NCI-H345 treated with DMSO at 0.1 percent for 48 hours (cell line): ENCODE measurements around the gene DDX59.
A peak's percentile ranks its signal among the peaks of the same experiment; 100 is the strongest.

Source experiments
- DNase-seq: peaks from one replicate; lab custom pipeline; 2025; ENCODE audit not compliant: unreplicated experiment; lab: John Stamatoyannopoulos, UW

DDX59 gene

GRCh38 chr1:200669314-200670241, at the start of gene DDX59:
TSS of gene DDX59 (minus strand) at chr1:200669907. CDS start at chr1:200666740, 3,167 bp downstream.
- DNase-seq, result peak; percentile 83

DNA sequence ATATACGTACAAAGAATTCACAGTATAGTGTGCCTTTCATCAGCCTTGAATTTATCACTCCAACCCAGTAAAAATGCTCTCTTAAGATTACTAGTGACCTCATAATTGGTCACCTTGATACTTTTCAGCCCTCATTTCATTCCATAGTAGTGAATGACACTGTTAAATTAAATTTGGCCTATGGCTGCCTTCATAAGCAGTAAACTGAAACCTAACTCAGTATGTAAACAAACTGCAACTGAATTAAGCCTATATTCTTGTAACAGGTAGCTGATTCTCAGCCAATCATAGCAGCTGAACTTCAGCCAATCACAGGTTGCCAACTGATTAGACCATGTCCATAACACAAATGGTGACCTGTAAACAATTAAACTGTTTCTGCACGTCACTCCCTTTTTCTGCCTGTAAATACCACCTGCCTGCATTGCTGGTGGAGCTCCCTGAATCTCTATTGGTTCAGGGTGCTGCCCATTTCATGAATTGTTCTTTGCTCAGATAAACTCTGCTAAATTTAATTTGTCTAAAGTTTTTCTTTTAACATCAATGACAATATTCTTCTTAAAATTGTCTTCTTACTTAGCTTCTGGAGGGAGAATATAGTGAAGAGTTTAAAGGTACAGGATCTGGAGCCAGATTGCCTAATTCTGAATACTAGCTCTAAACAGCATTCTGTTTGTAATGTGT, 44.9 kb upstream of the DDX59 start:
- DNase-seq, result no peak

- DNase-seq, result no peak
These were observed 40.5 kb upstream of the DDX59 start for GRCh38 chr1:200710166-200710565.

- no peak for DNase-seq
These were observed 39.1 kb upstream of the DDX59 start for GRCh38 chr1:200708769-200709168.

- DNase-seq, result no peak
These were observed 38.5 kb upstream of the DDX59 start for GRCh38 chr1:200708161-200708560.

DNA sequence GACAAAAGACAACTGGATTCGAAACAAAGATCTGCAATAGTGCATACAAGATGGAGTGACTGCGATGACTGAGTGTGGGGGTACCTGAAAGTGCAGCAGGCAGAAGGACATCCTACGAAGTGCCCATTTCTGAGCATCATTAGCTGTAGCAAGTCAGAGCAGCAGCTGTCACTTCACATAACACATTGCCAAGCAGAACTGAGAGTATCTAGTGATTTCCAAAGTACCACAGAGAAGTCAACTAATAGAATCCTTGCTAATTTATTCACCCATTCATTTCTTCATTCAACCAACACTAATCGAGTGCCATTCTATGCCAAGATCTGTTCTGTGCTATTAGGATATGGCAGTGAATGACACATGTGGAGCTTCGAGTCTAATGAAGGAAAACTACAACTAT, 37.4 kb upstream of the DDX59 start:
- DNase-seq, result no peak

DNA sequence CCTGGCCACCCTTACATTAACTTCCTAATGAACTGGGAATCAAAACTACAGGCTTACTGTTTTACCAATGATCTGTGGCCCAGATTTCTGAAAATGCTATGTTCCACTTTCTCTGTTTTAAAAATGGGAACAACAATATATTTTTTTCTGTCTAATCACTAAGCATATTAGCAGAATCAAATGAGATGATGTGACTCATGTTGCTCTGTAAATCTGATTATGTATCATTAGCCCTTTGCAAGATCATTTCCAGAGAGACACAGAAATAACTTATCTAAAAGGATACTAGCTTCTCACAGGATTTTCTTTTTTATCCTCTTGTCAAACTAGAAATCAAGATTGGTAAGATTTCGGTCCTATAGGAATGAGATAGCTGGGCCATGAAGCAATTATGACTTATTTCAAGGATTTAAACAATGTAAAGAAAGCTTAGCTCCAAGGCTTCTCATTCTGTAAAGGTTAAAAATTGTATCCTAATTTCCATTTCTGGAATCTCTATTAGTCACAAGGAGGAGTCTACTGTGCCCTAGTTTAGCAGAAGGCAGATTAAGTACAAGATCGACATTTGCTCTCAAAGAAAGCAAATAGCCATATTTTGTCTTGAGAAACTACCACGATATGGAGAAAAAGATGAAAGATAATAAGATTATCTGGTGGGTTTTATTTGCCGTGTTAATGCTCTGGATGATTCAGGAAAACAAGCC, 36.6 kb upstream of the DDX59 start:
- DNase-seq, result no peak

- no peak for DNase-seq
These were observed 35.3 kb upstream of the DDX59 start for GRCh38 chr1:200704986-200705500.

- no peak for DNase-seq
These were observed 30.2 kb upstream of the DDX59 start for GRCh38 chr1:200699871-200700270.

GRCh38 chr1:200694738-200695137, 25.0 kb upstream of the DDX59 start:
- DNase-seq, result no peak

GRCh38 chr1:200693327-200693726, 23.6 kb upstream of the DDX59 start:
- DNase-seq, result no peak

DNA sequence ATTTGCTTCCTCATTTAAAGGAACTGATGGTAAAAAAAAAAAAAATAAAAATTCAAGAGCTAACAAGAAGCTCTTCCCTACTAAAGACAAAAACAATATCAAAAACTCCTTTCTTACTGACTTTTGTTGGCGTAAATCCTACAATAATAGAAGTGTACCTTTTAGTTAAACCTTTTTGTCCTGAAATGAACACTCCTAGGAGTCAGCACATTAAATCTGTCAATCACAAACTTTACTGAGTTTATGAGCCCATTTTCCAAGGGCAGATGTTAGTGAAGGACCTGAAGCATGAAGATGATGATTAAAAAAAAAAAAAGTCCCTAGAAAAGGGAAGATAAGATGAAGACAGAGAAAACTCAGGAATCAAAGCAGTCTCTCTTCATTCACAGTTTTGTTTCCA, 22.6 kb upstream of the DDX59 start:
- DNase-seq, result no peak

- DNase-seq, result no peak
These were observed 16.9 kb upstream of the DDX59 start for GRCh38 chr1:200686620-200687019.

- DNase-seq, result no peak
These were observed 14.3 kb upstream of the DDX59 start for GRCh38 chr1:200684015-200684414.

DNA sequence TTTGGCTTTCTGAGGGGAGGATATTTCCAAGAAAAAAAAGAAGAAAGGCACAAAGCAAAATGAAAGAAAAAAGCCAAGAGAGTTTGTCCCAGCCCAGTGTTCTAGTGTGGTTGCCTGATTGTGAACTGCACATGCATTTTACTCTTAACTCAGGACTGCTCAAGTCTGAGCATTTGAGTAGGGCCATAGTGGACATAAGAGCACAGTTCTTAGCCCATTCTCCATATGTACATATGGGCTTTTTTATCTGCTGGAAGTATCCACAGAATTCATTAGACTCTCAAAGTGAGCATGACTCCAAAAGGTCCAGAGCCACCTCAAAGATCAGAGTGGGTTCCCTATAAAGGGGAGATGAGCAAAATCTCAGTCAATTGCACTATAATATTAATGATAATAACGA, 13.6 kb upstream of the DDX59 start:
- no peak for DNase-seq

- DNase-seq, result no peak
These were observed 11.5 kb upstream of the DDX59 start for GRCh38 chr1:200681231-200681630.

DNA sequence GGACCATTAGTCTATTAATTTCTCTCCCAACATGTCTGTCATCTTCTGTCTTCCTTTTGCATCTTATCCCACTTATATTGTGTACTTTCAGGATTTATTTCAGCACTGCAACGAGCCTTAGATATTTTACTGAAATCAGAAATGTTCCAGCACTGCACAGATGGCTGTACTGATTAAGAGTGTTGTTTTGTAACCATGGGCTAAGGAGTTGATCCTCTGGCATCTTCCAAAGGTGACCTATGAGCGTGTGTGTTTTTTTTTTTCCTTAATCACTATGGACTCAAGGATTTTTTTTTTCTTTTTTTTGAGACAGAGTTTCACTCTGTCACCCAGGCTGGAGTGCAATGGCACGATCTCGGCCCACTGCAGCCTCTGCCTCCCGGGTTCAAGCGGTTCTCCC, 7.1 kb upstream of the DDX59 start:
- no peak for DNase-seq

DNA sequence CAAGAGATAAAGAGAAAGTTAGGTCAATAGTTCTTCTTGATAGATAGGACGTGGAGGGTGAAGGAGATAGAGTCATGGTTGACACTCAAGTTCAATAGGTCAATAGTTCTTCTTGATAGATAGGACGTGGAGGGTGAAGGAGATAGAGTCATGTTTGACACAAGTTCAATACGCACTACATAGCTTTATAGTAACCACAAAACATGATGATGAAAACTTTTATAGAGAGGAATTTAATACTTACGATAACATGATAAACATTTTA, 5.8 kb upstream of the DDX59 start:
- DNase-seq, result no peak

GRCh38 chr1:200674838-200675587, 5.3 kb upstream of the DDX59 start:
- no peak for DNase-seq

DNA sequence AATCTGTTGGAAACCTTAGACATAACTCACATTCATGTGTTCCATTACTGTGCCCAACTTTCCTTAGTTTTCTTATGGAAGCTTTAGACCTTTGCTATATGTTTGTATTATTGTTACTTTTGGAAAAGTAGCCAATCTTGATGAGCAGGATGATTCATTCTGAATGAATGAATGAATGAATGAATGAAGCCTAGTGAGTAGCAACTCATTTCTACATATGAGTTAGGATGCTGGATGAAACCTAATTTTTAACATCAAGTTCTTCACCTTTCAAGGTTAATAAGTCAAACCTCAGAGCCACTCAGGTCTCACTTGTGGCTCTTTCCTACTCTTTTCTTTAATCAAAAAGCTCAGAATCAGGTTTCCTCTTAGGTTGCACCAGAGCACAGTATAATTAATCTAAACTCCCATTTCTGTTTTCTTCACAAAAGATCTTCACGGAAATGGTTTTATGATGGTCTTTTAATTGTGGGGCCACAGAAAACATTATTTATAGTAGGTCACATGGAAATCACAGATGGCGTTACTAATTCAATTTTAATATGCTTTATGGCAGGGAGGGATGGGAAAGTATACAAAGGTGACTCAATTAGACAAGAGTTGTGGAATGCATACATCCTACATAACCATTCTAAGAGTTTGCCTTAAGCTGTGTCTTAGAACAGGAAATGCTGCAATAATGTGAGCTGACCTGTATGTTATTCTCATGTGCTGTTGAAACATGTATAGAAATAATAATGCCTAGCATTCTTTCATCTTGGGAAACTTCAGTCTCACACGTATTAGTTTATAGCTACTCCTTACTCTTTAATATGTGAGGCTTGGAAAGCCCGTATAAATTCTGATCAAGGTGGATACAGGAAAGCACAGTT, 4.5 kb upstream of the DDX59 start:
- no peak for DNase-seq
